Gastroesophageal sphincter (tissue), 4 donors: ENCODE results near the gene P2RX1. TPM values are rescaled to one million over a fixed set of nuclear protein-coding genes. Genes with fewer than 3 reads are reported as not detected.
A peak's percentile ranks its signal among the peaks of the same experiment; 100 is the strongest.

Experiments
- ATAC-seq: fragments of 150-250 bp; one replicate; pipeline ENCODE4 v1.9.1; 2016; ENCODE audit warnings: mild to moderate bottlenecking, moderate library complexity
- H3K27ac ChIP-seq, 4 donors: fragments of 200-600 bp; sonication (generic) in 3 of 4; 1 replicate in 3 of 4; 2 replicates in 1 of 4; pipeline ENCODE4 v1.5.1; 2016 to 2019
- H3K27me3 ChIP-seq: fragments of 200-600 bp; sonication (generic); one replicate; pipeline ENCODE4 v1.5.1; 2019
- H3K36me3 ChIP-seq, 2 donors: fragments of 200-600 bp; sonication (generic); one replicate each; pipeline ENCODE4 v1.5.1; 2019; ENCODE audit warnings: control low read depth in 1 of 2
- H3K4me1 ChIP-seq, 3 donors: fragments of 200-600 bp; sonication (generic); 1 replicate in 2 of 3; 2 replicates in 1 of 3; pipeline ENCODE4 v1.5.1; 2016 to 2019; ENCODE audit warnings: control low read depth in 2 of 3
- H3K4me3 ChIP-seq, 2 donors: fragments of 200-600 bp; sonication (generic); one replicate each; pipeline ENCODE4 v1.5.1; 2019; ENCODE audit warnings: mild to moderate bottlenecking in 1 of 2, moderate library complexity in 1 of 2
- H3K9me3 ChIP-seq, 3 donors: fragments of 200-600 bp; sonication (generic); one replicate each; pipeline ENCODE4 v1.5.1; 2017 to 2019; ENCODE audit warnings: control low read depth in 2 of 3
- CTCF ChIP-seq, 4 experiments: fragments of 200-600 bp in 2 of 4; fragments of 450-650 bp in 2 of 4; sonication (generic) in 1 of 4; IDR thresholded peaks; one replicate each; pipeline ENCODE4 v1.5.1; 2017 to 2019; ENCODE audit warnings: antibody characterized with exemption in 4 of 4, mild to moderate bottlenecking in 2 of 4, moderate library complexity in 2 of 4
- EP300 ChIP-seq: sonication (generic); formaldehyde crosslinking; IDR thresholded peaks from one replicate; pipeline ENCODE4 v1.6.1; 2017; ENCODE audit warnings: antibody characterized with exemption, mild to moderate bottlenecking
- POLR2A ChIP-seq, 2 donors: fragments of 450-650 bp; IDR thresholded peaks; one replicate each; pipeline ENCODE4 v1.6.1; 2017; ENCODE audit warnings: antibody characterized with exemption in 2 of 2, mild to moderate bottlenecking in 2 of 2, moderate library complexity in 1 of 2
- POLR2AphosphoS5 ChIP-seq: sonication (generic); formaldehyde crosslinking; IDR thresholded peaks from one replicate; pipeline ENCODE4 v1.6.1; 2017; ENCODE audit warnings: antibody characterized with exemption
- WGBS, 2 donors: methylation state at CpG; one replicate each; pipeline ENCODE4 v1.1.5; 2018; ENCODE audit warnings: low coverage in 1 of 2; 5-methylcytosine and 5-hydroxymethylcytosine counted together
- total RNA-seq, 4 donors: library from RNA; depleted of rRNA; stranded (reverse); fragments of >200 nt; gene quantifications; one replicate each; pipeline ENCODE4 v1.1.0, GENCODE V29; 2016

The P2RX1 gene
- total RNA-seq, 4 donors from 2014 or later: 1.6 to 11.6 (median 3.2) TPM

GRCh38 chr17:3947318-3947810, 31.1 kb upstream of the P2RX1 start:
- no peak for ATAC-seq
- WGBS, 2 donors: 87 to 94% methylated on average over 4 to 9 of the region's 43 CpGs
- Histone ChIP-seq H3K9me3 (no peaks in the 10 kb centered on the region), H3K27ac (no peak overlapping the region), H3K27me3 (no peaks in the 10 kb centered on the region), H3K36me3 (peaks cover 0 to 5% of the 10 kb centered on the region in 2 donors), H3K4me1 (peaks cover 0 to 24% (median 0%) of the 10 kb centered on the region in 3 donors), H3K4me3 (no peak overlapping the region)
- TF ChIP-seq POLR2AphosphoS5: no peak
- TF ChIP-seq EP300: no peak
- TF ChIP-seq CTCF (IDR thresholded peaks at IDR 0.05): no peak
- TF ChIP-seq POLR2A (IDR thresholded peaks at IDR 0.05): no peak

- Histone ChIP-seq H3K4me3 (no peak overlapping the region), H3K36me3 (peaks cover 0 to 10% of the 10 kb centered on the region in 2 donors), H3K27ac (no peak overlapping the region), H3K27me3 (no peaks in the 10 kb centered on the region), H3K4me1 (peaks cover 0 to 24% (median 0%) of the 10 kb centered on the region in 3 donors), H3K9me3 (no peaks in the 10 kb centered on the region)
- WGBS, 2 donors: no CpG with 5 or more reads among the region's 5 CpGs
- no peak for ATAC-seq
- TF ChIP-seq EP300 (no peak), POLR2A (IDR thresholded peaks at IDR 0.05) (no peak), CTCF (IDR thresholded peaks at IDR 0.05) (no peak), POLR2AphosphoS5 (no peak)
Observed at GRCh38 chr17:3946711-3947235, 30.5 kb upstream of the P2RX1 start.

- 0% methylated on average over 1 of the region's 68 CpGs; no CpG with 5 or more reads in 1 of the 2 donors for WGBS, 2 donors
- peak overlapping the region; percentile 17 to 50 for H3K4me3 ChIP-seq
- peaks cover 0 to 26% of the 10 kb centered on the region in 2 donors for H3K36me3 ChIP-seq
- ATAC-seq: peak; percentile 82
- H3K27ac ChIP-seq: peak overlapping the region in 3 of 4 donors; percentile 29 to 68 (median 61)
- H3K4me1 ChIP-seq: peaks cover 0 to 24% (median 0%) of the 10 kb centered on the region in 3 donors
- H3K27me3 ChIP-seq: no peaks in the 10 kb centered on the region
- no peaks in the 10 kb centered on the region for H3K9me3 ChIP-seq
- no peak for TF ChIP-seq EP300
- no peak for TF ChIP-seq CTCF (IDR thresholded peaks at IDR 0.05)
- no peak for TF ChIP-seq POLR2A (IDR thresholded peaks at IDR 0.05)
- no peak for TF ChIP-seq POLR2AphosphoS5
Observed at GRCh38 chr17:3944485-3945388, 28.5 kb upstream of the P2RX1 start.

- no peak overlapping the region for H3K4me3 ChIP-seq
Observed at GRCh38 chr17:3943240-3943891, 27.1 kb upstream of the P2RX1 start.

More at GRCh38 chr17:3943240-3943891, 27.1 kb upstream of the P2RX1 start:
- Histone ChIP-seq H3K27me3 (no peaks in the 10 kb centered on the region), H3K27ac (peak overlapping the region in 1 of 4 donors; percentile 18), H3K9me3 (no peaks in the 10 kb centered on the region), H3K4me1 (peaks cover 0 to 24% (median 0%) of the 10 kb centered on the region in 3 donors), H3K36me3 (peaks cover 0 to 26% of the 10 kb centered on the region in 2 donors)
- TF ChIP-seq POLR2A (IDR thresholded peaks at IDR 0.05) (no peak), CTCF (IDR thresholded peaks at IDR 0.05) (no peak), POLR2AphosphoS5 (no peak), EP300 (no peak)
- 86 to 87% methylated on average over 7 to 12 of the region's 23 CpGs for WGBS, 2 donors
- no peak for ATAC-seq
